GM19324 (cell line): ENCODE data around the gene CDHR5.

Source experiments
- ATAC-seq: cut with Tn5 transposase; IDR thresholded peaks from one replicate; pipeline ENCODE4 v1.9.1; 2021; ENCODE audit warnings: mild to moderate bottlenecking, moderate library complexity; ENCODE audit not compliant: unreplicated experiment, low FRiP score

The CDHR5 gene

GRCh38 chr11:625636-626268 lies 997 bp upstream of the CDHR5 start:
- ATAC-seq = no peak

- ATAC-seq = no peak
Observed at GRCh38 chr11:623999-624704, 603 bp downstream of the CDHR5 start.

- ATAC-seq = no peak
Observed at GRCh38 chr11:623349-623869, 1.3 kb downstream of the CDHR5 start.

- ATAC-seq = no peak
Observed at GRCh38 chr11:621838-622237, 2.9 kb downstream of the CDHR5 start.

- ATAC-seq = no peak
Observed at GRCh38 chr11:620935-621814, 3.6 kb downstream of the CDHR5 start.

- no peak for ATAC-seq
Observed at GRCh38 chr11:620201-620600, 4.6 kb downstream of the CDHR5 start.

- ATAC-seq = no peak
Observed at GRCh38 chr11:619628-620050, 5.1 kb downstream of the CDHR5 start.

- ATAC-seq = no peak
Observed at GRCh38 chr11:618856-619627, 5.7 kb downstream of the CDHR5 start.

- no peak for ATAC-seq
Observed at GRCh38 chr11:617912-618682, 6.7 kb downstream of the CDHR5 start.

- ATAC-seq = no peak
Observed at GRCh38 chr11:617199-617911, 7.4 kb downstream of the CDHR5 start.

GRCh38 chr11:616320-617198 lies 8.2 kb downstream of the CDHR5 start:
- no peak for ATAC-seq

- ATAC-seq = peak; percentile 77
Observed at GRCh38 chr11:615504-616319, 9.0 kb downstream of the CDHR5 start, which contains the start of gene IRF7. TSS of gene IRF7 (minus strand) at chr11:615950. CDS start at chr11:615364, 586 bp downstream.

GRCh38 chr11:614623-615503 lies 9.9 kb downstream of the CDHR5 start:
- peak; percentile 3 for ATAC-seq

- no peak for ATAC-seq
Observed at GRCh38 chr11:614021-614622, 10.6 kb downstream of the CDHR5 start.

- ATAC-seq = no peak
Observed at GRCh38 chr11:613369-613968, 11.3 kb downstream of the CDHR5 start.
